ENCODE data around the gene BICDL2.
"Not testable (repeated sequence)": the region's sequence is repeated elsewhere in the genome, so short reads cannot be mapped to it uniquely, and the experiment has no call there.

BICDL2 gene

DNA sequence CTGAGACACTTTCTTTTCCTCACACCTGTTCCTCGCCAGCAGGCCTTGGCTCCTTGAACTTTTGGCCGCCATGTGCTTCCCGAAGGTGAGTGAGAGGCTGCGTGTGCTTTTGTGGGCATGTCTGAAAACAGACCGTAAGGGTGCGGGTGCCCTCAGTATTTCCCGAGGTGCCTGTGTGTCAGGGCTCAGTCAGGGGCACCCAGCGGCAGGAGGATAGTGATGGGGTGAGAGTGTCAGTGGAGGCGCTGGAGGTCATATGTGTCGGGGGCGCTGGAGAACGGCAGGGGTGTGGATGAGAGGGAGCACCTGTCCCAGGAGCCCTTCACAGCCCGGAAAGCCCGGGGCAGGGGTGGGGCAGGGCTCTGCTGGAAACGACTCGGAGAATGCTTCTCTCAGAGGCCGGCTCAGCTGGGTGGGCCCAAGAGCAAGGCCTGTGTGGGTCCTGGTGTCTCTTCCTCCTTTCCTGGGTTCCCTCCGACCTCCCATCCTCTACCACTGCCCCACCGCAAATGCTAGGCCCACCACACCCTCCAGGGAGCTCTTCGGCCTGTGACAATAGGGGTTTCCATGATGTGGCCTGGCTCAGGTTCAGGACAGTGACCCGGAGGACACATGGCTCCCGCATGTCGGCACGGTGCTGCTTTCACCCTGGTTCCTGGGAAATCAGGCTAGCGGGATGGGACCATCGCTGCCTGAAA is 29.1 kb upstream of the BICDL2 start:
- no peak for DNase-seq
- in situ Hi-C loops (cut with MboI; ENCODE audit: low pct_unique_long_range_greater_than_20kb, low sequenced_read_pairs), result no loop called here

DNA sequence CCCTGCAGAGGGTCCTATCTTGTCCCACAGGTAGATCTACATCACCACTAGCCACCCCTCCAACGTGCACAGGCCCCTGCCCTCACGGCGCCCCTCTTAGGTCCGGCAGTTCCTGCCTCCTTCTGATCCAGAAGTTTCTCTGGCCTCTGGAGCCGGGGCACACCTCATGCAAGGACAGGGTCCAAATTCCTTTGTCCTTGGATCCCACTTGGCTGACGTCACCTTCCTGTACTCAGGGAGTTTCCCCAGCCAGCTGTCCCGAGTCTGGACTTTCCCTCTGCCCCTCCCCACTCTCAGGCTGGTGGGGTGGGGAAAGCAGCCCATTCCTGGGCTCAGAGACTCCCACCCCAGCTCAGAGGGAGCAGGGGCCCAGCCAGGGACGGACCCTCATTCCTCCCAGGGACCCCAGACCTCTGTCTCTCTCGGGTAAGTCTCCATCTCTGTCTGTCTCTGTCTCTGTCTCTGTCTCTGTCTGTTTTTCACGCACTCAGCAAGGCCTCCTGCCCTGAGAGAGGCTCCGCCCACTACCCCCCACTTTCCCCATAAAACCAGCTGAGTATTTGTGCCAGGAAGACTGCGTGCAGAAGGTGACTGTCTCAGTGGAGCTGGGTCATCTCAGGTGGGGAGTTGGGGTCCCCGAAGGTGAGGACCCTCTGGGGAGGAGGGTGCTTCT is 28.5 kb upstream of the BICDL2 start, which contains the start of gene IL32:
IL32 (plus strand) TSS at position 572 of the 673 bp plus-strand sequence. CDS start 172 bp downstream, outside the sequence.
- DNase-seq, result no peak

DNA sequence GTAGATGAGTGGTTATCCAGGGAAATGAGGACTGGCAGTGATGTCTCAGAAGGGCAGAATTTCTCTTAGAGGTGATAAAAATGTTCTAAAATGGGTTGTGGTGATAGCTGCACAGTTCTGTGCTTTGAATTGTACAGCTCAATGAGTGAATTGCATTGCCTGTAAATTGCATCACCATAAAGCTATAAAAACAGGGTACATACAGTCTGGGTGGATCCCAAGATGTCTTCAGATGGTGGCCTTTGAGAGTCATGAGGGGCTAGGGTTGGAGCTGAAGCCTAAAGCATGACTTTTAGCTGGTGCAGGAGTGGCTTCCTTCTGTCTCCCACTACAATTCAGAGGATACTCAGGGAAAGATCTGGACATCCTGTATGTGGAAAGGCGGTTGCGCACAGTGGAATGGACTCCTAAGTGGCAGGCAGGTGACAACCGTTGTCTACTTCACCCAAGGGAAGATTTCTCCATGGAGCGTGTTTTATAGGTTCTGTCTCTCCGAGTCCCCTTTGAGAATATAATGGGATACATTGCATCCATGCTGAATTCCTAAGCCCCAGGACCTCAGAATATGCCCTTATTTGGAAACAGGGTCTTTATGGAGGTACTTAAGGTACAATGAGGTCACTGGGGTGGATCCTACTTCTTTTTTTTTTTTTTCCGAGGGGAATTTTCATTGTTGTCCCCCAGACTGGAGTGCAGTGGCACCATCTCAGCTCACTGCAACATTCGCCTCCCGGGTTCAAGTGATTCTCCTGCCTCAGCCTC is 27.1 kb upstream of the BICDL2 start:
- in situ Hi-C loops (cut with MboI; ENCODE audit: low pct_unique_long_range_greater_than_20kb, low sequenced_read_pairs), result no loop called here
- DNase-seq, result no peak

More for the DNA sequence above, 28.5 kb upstream of the BICDL2 start, which contains the start of gene IL32:
- in situ Hi-C loops (cut with MboI; ENCODE audit: low pct_unique_long_range_greater_than_20kb, low sequenced_read_pairs), result no loop called here

- no peak for DNase-seq
- in situ Hi-C loops (cut with MboI; ENCODE audit: low pct_unique_long_range_greater_than_20kb, low sequenced_read_pairs), result no loop called here
These were observed 25.8 kb upstream of the BICDL2 start for GRCh38 chr16:3062553-3062952.

DNA sequence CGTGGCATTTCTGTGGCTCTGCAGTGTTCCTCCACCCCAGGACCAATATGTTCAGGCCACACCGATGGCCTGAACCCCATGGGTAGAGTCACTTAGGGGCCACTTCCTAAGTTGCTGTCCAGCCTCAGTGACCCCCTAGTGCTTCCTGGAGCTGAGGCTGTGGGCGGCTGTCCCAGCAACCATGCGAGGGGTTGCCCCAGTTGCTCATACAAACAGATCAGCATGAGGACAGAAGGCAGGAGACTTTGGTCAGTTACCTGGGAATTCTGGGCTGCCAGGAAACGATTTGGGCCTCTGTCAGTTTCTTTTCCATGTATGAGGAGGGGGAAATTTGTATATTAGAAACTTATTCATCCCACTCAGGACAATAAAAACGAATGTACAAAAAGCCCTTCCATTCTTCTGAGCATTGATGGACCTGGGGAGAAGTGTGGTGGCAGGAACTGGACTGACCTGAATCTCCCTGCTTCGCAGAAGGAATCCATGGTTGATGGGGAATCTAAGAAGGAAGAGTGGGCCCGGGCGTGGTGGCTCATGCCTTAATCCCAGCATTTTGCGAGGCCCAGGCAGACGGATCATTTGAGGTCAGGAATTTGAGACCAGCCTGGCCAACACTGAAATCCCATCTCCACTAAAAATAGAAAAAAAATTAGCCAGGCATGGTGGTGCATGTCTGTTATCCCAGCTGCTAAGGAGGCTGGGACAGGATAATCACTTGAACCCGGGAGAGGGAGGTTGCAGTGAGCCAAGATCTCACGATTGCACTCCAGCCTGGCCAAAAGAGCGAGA is 23.8 kb upstream of the BICDL2 start:
- no peak for DNase-seq
- in situ Hi-C loops (cut with MboI; ENCODE audit: low pct_unique_long_range_greater_than_20kb, low sequenced_read_pairs), result no loop called here

GRCh38 chr16:3059723-3060242 is 23.0 kb upstream of the BICDL2 start:
- no peak for DNase-seq
- in situ Hi-C loops (cut with MboI; ENCODE audit: low pct_unique_long_range_greater_than_20kb, low sequenced_read_pairs), result no loop called here

GRCh38 chr16:3059041-3059722 is 22.4 kb upstream of the BICDL2 start:
- peak; percentile 91 for DNase-seq

GRCh38 chr16:3058139-3059030 is 21.6 kb upstream of the BICDL2 start:
- in situ Hi-C loops (cut with MboI; ENCODE audit: low pct_unique_long_range_greater_than_20kb, low sequenced_read_pairs), result no loop called here
- no peak for DNase-seq

More at GRCh38 chr16:3059041-3059722, 22.4 kb upstream of the BICDL2 start:
- in situ Hi-C loops (cut with MboI; ENCODE audit: low pct_unique_long_range_greater_than_20kb, low sequenced_read_pairs), result no loop called here

DNA sequence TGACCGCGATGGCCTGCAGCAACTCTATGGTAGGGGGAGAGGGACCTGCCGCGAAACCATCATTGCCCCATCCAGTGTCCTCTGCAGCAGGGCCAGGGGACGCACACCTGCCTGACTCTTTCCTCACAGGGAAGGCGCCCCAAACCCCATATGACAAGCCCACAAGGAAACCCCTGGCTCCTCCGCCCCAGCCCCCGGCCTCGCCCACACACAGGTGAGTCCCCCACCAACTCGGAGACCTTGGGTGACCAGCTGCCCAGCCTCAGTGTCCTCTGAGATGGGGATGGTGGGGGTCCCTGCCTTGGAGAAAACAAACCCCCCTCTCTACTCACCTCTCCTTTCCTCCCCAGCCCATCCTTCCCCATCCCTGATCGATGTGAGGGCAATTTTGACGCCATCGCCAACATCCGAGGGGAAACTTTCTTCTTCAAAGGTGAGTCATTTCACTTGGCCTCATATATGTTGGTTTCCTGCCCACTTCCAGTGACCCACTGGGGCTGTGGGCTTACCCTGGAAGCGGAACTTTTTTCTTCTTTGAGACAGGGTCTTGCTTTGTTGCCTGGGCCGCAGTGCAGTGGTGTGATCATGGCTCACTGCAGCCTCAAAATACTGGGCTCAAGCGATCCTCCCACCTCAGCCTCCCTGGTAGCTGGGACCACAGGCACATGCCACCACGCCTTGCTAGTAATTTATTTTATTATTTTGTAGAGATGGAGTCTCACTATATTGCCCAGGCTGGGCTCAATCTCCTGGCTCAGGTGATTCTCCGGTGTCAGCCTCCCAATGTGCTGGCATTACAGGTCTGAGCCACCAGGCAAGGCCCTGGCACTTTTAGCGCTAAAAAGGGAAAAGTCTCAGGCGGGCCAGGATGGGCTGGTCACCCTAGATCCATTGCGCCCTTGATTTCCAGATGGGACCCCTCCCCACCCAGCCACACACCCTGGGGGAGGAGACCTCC is 20.7 kb upstream of the BICDL2 start:
- in situ Hi-C loops (cut with MboI; ENCODE audit: low pct_unique_long_range_greater_than_20kb, low sequenced_read_pairs), result no loop called here
- no peak for DNase-seq

GRCh38 chr16:3056336-3057180 is 19.8 kb upstream of the BICDL2 start:
- in situ Hi-C loops (cut with MboI; ENCODE audit: low pct_unique_long_range_greater_than_20kb, low sequenced_read_pairs), result no loop called here
- DNase-seq, result no peak

GRCh38 chr16:3055734-3056115 is 19.0 kb upstream of the BICDL2 start:
- in situ Hi-C loops (cut with MboI; ENCODE audit: low pct_unique_long_range_greater_than_20kb, low sequenced_read_pairs); DNase-seq: not testable (repeated sequence)

GRCh38 chr16:3054965-3055733 is 18.4 kb upstream of the BICDL2 start:
- peak; percentile 77 for DNase-seq

DNA sequence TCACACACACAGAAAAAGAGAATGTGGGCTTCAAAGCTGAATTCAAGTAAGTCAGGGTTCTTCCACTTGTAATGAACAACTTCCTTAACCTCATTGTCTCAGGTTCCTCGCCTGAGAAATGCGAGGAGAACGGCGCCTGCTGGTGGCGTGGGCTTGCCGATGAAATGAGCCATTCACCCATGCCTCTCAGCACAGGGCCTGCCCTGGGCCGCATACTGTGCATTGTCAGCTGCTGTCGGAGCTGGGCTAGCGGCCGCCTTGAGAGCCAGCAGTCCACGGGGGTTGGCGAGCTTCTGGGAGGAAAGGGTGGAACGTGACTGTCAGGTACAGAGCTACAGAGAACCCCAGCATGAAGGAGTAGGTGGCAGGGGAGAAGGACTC is 16.6 kb upstream of the BICDL2 start:
- DNase-seq; in situ Hi-C loops (cut with MboI; ENCODE audit: low pct_unique_long_range_greater_than_20kb, low sequenced_read_pairs): not testable (repeated sequence)

More at GRCh38 chr16:3054965-3055733, 18.4 kb upstream of the BICDL2 start:
- in situ Hi-C loops (cut with MboI; ENCODE audit: low pct_unique_long_range_greater_than_20kb, low sequenced_read_pairs), result no loop called here

DNA sequence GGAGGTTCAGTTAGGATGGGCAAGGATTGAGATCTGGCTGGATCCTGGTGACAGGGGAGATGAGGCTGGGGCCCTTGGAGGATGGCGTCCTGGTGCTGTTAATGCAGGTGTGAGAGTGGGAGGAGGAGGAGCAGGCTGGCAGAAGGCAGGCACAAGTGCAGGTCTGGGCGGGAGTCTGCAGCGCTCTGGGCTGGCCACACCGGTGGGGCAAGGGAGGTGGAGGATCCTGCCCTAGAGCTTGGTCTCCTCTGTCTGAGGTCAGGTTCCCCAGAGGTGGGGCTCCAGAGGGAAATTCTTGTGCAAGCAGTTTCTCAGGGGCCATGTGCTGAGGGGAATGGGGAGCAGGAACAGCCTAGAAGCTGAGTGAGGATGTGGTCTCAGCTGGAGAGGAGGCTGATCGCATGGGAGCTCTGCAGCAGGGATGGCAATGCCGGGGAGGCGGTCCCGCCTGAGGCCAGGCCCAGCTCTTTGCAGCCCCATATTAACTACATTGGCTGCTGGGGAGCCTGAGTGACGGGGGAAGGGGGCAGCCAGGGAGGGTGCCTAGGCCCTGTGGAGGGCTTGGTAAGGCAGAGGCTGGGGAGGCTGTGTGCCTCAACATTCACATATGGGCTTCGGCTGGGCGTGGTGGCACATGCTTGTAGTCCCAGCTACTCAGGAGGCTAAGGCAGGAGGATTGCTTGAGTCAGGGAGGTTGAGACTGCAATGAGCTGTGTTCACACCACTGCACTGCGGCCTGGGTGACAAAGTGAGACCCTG is 16.0 kb upstream of the BICDL2 start:
- in situ Hi-C loops (cut with MboI; ENCODE audit: low pct_unique_long_range_greater_than_20kb, low sequenced_read_pairs); DNase-seq: not testable (repeated sequence)

All from KBM-7 (cell line).